GM15510 (cell line): ENCODE data around the gene STARD3.

Experiments used
- POLR2A ChIP-seq: IDR thresholded peaks from 3 replicates; pipeline ENCODE4 v1.6.1; 2011; ENCODE audit warnings: borderline replicate concordance; ENCODE audit not compliant: insufficient read length; ENCODE audit errors: extremely low read depth

Gene STARD3

DNA sequence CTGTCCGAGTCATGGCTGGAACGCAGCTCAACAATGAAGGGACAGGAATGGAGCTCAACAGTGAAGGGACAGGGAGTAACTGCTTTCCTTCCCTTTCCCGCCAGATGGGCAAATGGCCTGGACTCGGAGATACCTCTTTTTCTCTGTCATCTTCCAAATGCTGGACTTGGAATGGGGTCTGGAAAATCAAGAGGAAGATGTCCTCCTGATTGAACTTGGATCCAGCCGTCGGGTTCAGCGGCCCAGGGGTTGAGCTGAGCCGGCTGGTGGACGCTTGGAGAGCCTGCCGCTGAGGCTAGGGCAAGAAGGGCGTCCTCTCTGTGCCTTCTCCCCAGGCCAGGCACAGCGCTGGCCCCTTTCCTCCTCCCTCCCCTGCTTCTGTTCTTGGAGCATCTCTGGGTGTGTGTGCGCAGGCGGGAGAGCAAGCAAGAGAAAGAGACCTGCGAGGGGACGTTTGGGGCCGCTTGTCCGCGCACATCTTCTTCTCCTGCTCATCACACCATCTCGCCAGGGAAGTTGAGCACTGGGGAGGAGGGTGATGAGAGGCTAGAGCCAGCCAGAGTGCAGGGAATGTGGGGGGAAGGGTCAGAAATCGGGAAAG is 35.8 kb upstream of the STARD3 start:
- no peak for TF ChIP-seq POLR2A

- no peak for TF ChIP-seq POLR2A
Measured at GRCh38 chr17:39601758-39602532, 35.0 kb upstream of the STARD3 start.

GRCh38 chr17:39602533-39603303 is 34.2 kb upstream of the STARD3 start:
- no peak for TF ChIP-seq POLR2A

- TF ChIP-seq POLR2A: no peak
Measured at GRCh38 chr17:39603304-39604016, 33.5 kb upstream of the STARD3 start.

GRCh38 chr17:39604911-39605491 is 31.9 kb upstream of the STARD3 start:
- TF ChIP-seq POLR2A: no peak

GRCh38 chr17:39605492-39606433 is 31.2 kb upstream of the STARD3 start:
- no peak for TF ChIP-seq POLR2A

GRCh38 chr17:39606434-39607056 is 30.4 kb upstream of the STARD3 start:
- TF ChIP-seq POLR2A: no peak

GRCh38 chr17:39607057-39607850 is 29.7 kb upstream of the STARD3 start:
- TF ChIP-seq POLR2A: no peak

GRCh38 chr17:39607851-39608130 is 29.2 kb upstream of the STARD3 start, which contains the start of gene NEUROD2:
NEUROD2 (minus strand) TSS chr17:39607920; CDS start chr17:39606599, 1,321 bp downstream.
- TF ChIP-seq POLR2A: no peak

GRCh38 chr17:39608142-39608981 is 28.6 kb upstream of the STARD3 start:
- TF ChIP-seq POLR2A: no peak

GRCh38 chr17:39609416-39610025 is 27.4 kb upstream of the STARD3 start:
- TF ChIP-seq POLR2A: no peak
